C4-2B (cell line): ENCODE data around the gene SOAT2.

Source experiments
- H3K27ac ChIP-seq: fragments of 450-650 bp; 2 replicates; pipeline ENCODE4 v1.5.1; 2017
- ZFX ChIP-seq: fragments of 450-650 bp; IDR thresholded peaks from 2 replicates; pipeline ENCODE4 v1.6.1; 2017
- TF ChIP-seq, protein P1 (sequence below): fragments of 450-650 bp; conservative IDR thresholded peaks from 2 replicates; pipeline ENCODE4 v1.5.1; 2017; ENCODE audit warnings: mild to moderate bottlenecking

Gene SOAT2

DNA sequence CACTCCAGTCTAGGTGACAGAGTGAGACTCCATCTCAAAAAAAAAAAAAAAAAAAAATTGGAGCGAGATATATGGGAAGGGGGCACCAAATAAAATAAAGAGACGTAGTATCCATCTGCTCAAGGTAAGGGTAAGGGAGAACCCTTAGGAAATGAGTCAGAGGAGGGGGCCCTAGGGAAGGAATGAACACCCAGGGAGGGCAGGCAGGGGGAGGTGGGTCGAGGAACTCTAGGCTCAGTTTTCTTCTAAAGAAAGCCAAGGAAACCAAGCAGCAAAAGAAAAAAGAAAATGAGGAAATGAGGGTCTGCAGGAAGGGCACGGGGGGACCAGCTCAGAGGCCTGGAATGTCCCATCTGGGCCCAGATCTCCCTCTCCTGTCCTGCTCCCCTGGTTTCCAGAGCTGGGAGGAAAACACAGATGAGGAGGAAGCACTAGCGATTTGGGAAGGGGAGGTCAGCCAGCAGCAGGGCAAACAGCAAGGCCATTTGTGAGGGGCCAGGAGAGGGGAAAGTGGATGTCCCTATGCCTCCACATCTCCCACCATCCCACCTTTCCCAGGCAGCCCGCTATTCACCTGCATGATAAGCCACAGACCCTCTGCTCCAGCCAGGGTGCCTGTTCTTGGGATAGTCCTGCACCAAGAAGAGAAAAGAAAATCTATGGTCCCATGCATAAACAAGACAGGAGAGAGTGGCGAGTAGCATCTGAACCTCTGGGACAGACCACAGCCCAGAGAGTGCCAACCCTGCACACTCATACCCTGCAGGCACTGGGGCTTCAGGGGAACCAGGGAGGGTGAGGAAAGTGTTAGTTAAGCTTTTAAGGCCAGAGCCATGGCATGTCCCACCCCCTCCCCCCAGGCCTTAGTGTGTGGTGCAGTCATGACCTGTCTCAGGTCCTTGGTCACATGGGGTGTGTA is 36.0 kb upstream of the SOAT2 start:
- no peak overlapping the region for H3K27ac ChIP-seq
- TF ChIP-seq, protein P1, sequence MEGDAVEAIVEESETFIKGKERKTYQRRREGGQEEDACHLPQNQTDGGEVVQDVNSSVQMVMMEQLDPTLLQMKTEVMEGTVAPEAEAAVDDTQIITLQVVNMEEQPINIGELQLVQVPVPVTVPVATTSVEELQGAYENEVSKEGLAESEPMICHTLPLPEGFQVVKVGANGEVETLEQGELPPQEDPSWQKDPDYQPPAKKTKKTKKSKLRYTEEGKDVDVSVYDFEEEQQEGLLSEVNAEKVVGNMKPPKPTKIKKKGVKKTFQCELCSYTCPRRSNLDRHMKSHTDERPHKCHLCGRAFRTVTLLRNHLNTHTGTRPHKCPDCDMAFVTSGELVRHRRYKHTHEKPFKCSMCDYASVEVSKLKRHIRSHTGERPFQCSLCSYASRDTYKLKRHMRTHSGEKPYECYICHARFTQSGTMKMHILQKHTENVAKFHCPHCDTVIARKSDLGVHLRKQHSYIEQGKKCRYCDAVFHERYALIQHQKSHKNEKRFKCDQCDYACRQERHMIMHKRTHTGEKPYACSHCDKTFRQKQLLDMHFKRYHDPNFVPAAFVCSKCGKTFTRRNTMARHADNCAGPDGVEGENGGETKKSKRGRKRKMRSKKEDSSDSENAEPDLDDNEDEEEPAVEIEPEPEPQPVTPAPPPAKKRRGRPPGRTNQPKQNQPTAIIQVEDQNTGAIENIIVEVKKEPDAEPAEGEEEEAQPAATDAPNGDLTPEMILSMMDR: no peak
- TF ChIP-seq ZFX: no peak

DNA sequence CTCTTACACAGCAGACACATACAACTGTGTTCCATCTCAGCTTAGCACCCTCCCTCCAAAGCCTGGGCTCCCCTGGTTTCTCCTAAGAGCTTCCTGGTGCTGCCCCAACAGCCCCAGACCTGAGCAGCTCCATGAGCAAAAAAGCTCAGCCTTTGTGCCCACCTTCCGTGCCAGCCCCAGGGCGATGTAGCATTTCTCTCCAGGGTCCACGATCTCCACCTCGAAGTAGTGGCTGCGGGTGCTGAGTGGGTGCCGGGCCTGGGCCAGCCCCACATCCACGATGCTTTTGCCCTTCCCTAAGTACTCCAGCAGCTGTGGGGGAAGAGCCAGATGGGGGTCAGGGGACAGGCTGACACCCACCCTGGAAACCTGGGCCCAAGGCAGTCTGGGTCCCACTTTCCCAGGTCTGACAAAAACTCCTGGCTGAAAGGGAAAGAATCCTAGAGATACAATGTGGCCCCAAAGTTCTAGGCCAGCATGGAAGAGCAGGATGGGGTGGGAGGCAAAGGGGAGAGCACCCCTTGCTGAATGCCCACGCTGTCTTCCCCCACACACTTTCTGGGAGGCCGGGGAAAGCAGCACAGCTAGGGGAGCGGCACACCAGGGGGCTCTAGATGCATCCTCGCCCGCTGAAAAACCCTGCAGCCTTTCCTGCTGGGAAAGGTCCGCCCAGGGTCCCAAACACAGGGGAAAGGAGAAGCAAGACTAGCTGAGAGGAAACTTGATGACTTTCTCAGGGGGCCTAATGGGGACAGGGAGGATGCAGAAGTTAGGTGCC is 35.1 kb upstream of the SOAT2 start:
- TF ChIP-seq ZFX: no peak
- TF ChIP-seq, protein P1: no peak
- no peak overlapping the region for H3K27ac ChIP-seq

- H3K27ac ChIP-seq: no peak overlapping the region
- TF ChIP-seq ZFX: no peak
- TF ChIP-seq, protein P1: no peak
Measured at GRCh38 chr12:53068811-53069585, 34.3 kb upstream of the SOAT2 start.

DNA sequence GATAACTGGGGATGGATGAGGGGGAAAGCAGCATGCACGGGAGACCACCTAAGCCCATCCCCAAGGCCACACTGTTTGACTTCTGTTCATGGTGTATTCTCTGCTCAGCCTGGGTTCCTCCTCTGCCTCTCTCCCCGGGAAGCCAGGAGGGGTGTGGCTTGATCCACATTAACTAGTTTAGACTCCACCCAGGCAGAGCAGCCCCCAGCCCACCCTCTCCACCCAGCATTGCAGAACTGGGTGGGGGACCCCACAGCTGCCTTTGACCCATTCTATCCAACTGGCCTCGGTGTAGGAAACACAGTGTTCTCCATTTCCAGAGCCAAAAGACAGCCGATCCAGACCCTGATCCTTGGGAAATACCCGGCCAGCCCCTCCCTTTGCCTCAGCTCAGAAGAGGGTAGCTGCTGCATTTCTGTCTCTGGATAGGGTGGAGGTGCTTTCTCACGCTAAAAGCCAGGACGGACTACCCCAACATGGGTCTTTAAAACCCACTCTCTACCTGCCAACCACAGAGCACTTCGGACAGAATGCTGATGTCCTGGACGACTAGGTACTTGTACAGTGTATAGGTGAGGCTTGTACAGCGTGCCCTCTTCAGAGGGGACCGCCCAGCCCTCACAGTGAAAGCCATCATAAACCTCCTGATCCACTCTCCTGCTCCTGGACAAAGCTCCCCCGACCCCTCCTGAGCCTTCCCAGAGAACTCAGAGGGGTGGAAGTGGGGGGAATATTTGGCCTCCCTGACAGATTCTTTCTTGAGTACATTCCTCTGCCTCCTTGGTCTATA is 33.5 kb upstream of the SOAT2 start:
- no peak overlapping the region for H3K27ac ChIP-seq
- TF ChIP-seq, protein P1: no peak
- no peak for TF ChIP-seq ZFX

DNA sequence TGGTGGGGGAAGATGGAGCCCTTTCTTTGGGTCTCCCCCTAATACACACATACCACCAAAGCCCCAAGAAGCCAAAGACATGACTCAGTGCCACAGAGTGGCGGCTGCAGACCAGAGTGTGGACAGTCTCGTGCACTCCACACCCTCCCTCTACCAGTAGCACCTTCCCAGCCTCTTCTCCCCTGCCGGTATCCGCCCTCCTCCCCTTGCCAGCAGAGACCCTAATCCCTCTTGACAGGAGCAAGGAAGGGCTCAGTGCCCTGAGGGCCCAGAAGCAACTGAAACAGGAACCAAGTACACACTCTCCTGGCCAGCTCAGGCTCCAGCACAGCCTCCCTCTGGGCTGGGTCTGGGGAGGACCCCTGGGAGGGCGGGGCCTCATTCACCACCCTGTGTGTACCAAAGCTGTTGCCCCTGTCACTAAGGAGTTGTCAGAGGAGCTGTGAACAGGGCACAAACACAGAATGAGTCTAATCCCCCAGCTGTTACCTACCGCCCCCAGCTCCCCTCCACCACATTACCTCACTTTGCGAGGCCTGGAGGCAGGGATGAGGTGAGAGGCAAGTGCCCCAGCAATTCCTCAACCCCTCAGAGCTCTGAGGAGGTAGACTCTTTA is 32.3 kb upstream of the SOAT2 start:
- TF ChIP-seq ZFX: no peak
- TF ChIP-seq, protein P1: no peak
- H3K27ac ChIP-seq: no peak overlapping the region
